Measurements from ENCODE around the gene ZBTB6.

DNA sequence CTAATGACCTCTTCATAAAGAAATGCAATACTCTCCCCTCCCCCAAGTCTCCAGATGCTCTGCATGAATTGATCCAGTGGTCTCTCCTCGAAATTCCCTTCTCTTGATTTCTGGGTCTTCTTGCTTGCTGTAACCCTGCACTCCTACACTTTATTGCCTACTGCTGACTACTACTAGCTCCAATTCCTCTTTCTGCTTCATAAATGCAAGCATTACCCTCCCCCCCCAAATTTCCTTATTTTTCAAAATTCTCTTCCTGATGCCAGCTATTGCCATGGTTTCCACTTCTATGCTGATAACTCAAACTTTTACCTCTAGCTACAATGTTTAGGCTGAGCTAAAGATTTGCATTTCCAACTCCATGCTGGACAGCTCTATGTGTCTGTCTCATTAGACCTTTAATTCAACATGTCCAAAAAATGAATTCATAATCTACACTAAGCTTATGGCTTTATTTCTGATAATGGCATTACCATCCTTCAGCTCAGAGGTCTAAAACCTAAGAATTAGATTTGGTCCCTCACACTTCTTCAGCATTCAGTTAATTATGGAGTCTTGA, 16.8 kb upstream of the ZBTB6 start:
- TF ChIP-seq ZNF112 (tag by site-specific recombination; IDR thresholded peaks at IDR 0.05) (no peak), CTCF (tag by site-specific recombination; IDR thresholded peaks at IDR 0.05) (no peak), ZFHX2 (tag by site-specific recombination; conservative IDR thresholded peaks at IDR 0.05) (no peak), PRDM1 (tag by site-specific recombination; IDR thresholded peaks at IDR 0.05) (no peak), ZNF157 (tag by site-specific recombination; IDR thresholded peaks at IDR 0.05) (no peak)
- TF ChIP-seq, protein P1, sequence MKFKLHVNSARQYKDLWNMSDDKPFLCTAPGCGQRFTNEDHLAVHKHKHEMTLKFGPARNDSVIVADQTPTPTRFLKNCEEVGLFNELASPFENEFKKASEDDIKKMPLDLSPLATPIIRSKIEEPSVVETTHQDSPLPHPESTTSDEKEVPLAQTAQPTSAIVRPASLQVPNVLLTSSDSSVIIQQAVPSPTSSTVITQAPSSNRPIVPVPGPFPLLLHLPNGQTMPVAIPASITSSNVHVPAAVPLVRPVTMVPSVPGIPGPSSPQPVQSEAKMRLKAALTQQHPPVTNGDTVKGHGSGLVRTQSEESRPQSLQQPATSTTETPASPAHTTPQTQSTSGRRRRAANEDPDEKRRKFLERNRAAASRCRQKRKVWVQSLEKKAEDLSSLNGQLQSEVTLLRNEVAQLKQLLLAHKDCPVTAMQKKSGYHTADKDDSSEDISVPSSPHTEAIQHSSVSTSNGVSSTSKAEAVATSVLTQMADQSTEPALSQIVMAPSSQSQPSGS (tag by site-specific recombination; IDR thresholded peaks at IDR 0.05; ENCODE audit: low read depth): no peak

Data from HEK293 (cell line).